H9 (cell line): ENCODE measurements around the gene GAGE10. TPM values are rescaled to one million over a fixed set of nuclear protein-coding genes. Genes with fewer than 3 reads are reported as not detected.

ENCODE experiments used
- DNase-seq: peaks from one replicate; pipeline ENCODE4 v3.0.0-alpha.2; 2017
- H2AFZ ChIP-seq: one replicate; pipeline ENCODE4 v1.6.1; 2013; ENCODE audit warnings: mild to moderate bottlenecking, low read length, control low read depth, moderate library complexity
- H2AK5ac ChIP-seq: 2 replicates; pipeline ENCODE4 v1.6.1; 2013; ENCODE audit warnings: low read length, control low read depth, mixed read lengths; ENCODE audit not compliant: insufficient read length
- H2BK120ac ChIP-seq: one replicate; pipeline ENCODE4 v1.6.1; 2013; ENCODE audit warnings: low read depth, mild to moderate bottlenecking, low read length, control low read depth, inconsistent platforms; ENCODE audit not compliant: poor library complexity, severe bottlenecking
- H2BK12ac ChIP-seq: 2 replicates; pipeline ENCODE4 v1.6.1; 2013; ENCODE audit warnings: low read length, control low read depth, mixed read lengths, low read depth; ENCODE audit not compliant: insufficient read length
- H2BK15ac ChIP-seq: 2 replicates; pipeline ENCODE4 v1.6.1; 2013; ENCODE audit warnings: low read depth, low read length, control low read depth
- H2BK20ac ChIP-seq: one replicate; pipeline ENCODE4 v1.6.1; 2013; ENCODE audit warnings: low read depth, mild to moderate bottlenecking, low read length, control low read depth, inconsistent platforms; ENCODE audit not compliant: poor library complexity, severe bottlenecking
- H2BK5ac ChIP-seq: 2 replicates; pipeline ENCODE4 v1.6.1; 2013; ENCODE audit warnings: low read length, control low read depth, mixed read lengths; ENCODE audit not compliant: insufficient read length
- H3K14ac ChIP-seq: 2 replicates; pipeline ENCODE4 v1.6.1; 2013; ENCODE audit warnings: low read length, control low read depth; ENCODE audit not compliant: insufficient read depth
- H3K18ac ChIP-seq: 2 replicates; pipeline ENCODE4 v1.6.1; 2013; ENCODE audit warnings: low read depth, mild to moderate bottlenecking, mixed read lengths, low read length, control low read depth; ENCODE audit not compliant: insufficient read length
- H3K23ac ChIP-seq: 2 replicates; pipeline ENCODE4 v1.6.1; 2013; ENCODE audit warnings: low read length, control low read depth, mixed read lengths, low read depth; ENCODE audit not compliant: insufficient read length
- H3K23me2 ChIP-seq: 2 replicates; pipeline ENCODE4 v1.6.1; 2013; ENCODE audit warnings: low read depth, mild to moderate bottlenecking, mixed read lengths, low read length, control low read depth; ENCODE audit not compliant: insufficient read length, poor library complexity, severe bottlenecking
- H3K27ac ChIP-seq: 2 replicates; pipeline ENCODE4 v1.5.1; 2013; ENCODE audit warnings: low read length, control low read depth, mixed read lengths, low read depth; ENCODE audit not compliant: insufficient read length
- H3K27me3 ChIP-seq: 2 replicates; pipeline ENCODE4 v1.6.1; 2013; ENCODE audit warnings: low read length, control low read depth, inconsistent platforms; ENCODE audit not compliant: insufficient read depth
- H3K4ac ChIP-seq: 2 replicates; pipeline ENCODE4 v1.6.1; 2013; ENCODE audit warnings: low read depth, mild to moderate bottlenecking, control low read depth, inconsistent platforms, low read length, moderate library complexity
- H3K4me1 ChIP-seq: 2 replicates; pipeline ENCODE4 v1.6.1; 2013; ENCODE audit warnings: low read length, control low read depth, inconsistent platforms; ENCODE audit not compliant: insufficient read depth
- H3K4me2 ChIP-seq: 2 replicates; pipeline ENCODE4 v1.6.1; 2013; ENCODE audit warnings: low read length, control low read depth, mixed read lengths; ENCODE audit not compliant: insufficient read length, insufficient read depth
- H3K56ac ChIP-seq: 2 replicates; pipeline ENCODE4 v1.6.1; 2013; ENCODE audit warnings: low read depth, mild to moderate bottlenecking, mixed read lengths, low read length, control low read depth; ENCODE audit not compliant: insufficient read length
- H3K79me1 ChIP-seq: 2 replicates; pipeline ENCODE4 v1.6.1; 2013; ENCODE audit warnings: low read depth, mild to moderate bottlenecking, moderate library complexity, low read length, control low read depth, inconsistent platforms; ENCODE audit not compliant: insufficient read depth, poor library complexity, severe bottlenecking
- H3K79me2 ChIP-seq: 2 replicates; pipeline ENCODE4 v1.6.1; 2013; ENCODE audit warnings: low read length, control low read depth, inconsistent platforms; ENCODE audit not compliant: insufficient read depth
- H3K9ac ChIP-seq: 2 replicates; pipeline ENCODE4 v1.6.1; 2013; ENCODE audit warnings: low read length, control low read depth, mixed read lengths; ENCODE audit not compliant: insufficient read length; ENCODE audit errors: extremely low read depth
- H3K9me3 ChIP-seq: one replicate; pipeline ENCODE4 v1.6.1; 2013; ENCODE audit warnings: low read depth, low read length, inconsistent platforms; ENCODE audit not compliant: control insufficient read depth
- H3T11ph ChIP-seq: one replicate; pipeline ENCODE4 v1.6.1; 2013; ENCODE audit warnings: mild to moderate bottlenecking, low read length, control low read depth, inconsistent platforms
- H4K20me1 ChIP-seq: one replicate; pipeline ENCODE4 v1.6.1; 2013; ENCODE audit not compliant: control insufficient read depth, insufficient read length, insufficient read depth
- H4K5ac ChIP-seq: 2 replicates; pipeline ENCODE4 v1.6.1; 2013; ENCODE audit warnings: low read depth, mild to moderate bottlenecking, mixed read lengths, low read length, control low read depth; ENCODE audit not compliant: insufficient read length
- H4K8ac ChIP-seq: replicated peaks from 2 replicates; pipeline ENCODE4 v1.6.1; 2013; ENCODE audit warnings: low read length, control low read depth, mixed read lengths, low read depth; ENCODE audit not compliant: insufficient read length
- H4K91ac ChIP-seq: 2 replicates; pipeline ENCODE4 v1.6.1; 2013; ENCODE audit warnings: low read depth, mild to moderate bottlenecking, moderate library complexity, mixed read lengths, low read length, control low read depth; ENCODE audit not compliant: insufficient read length
- H3K27ac Mint-ChIP-seq, 3 experiments: 2 replicates in 2 of 3; 3 replicates in 1 of 3; pipeline ENCODE4 v1.8.0; 2020 to 2021; ENCODE audit warnings: mixed read lengths in 3 of 3, mild to moderate bottlenecking in 1 of 3, moderate library complexity in 1 of 3
- H3K27me3 Mint-ChIP-seq: 2 replicates; pipeline ENCODE4 v1.8.0; 2021; ENCODE audit warnings: low read depth, mild to moderate bottlenecking, moderate library complexity, mixed read lengths
- H3K36me3 Mint-ChIP-seq, 3 experiments: 2 replicates in 2 of 3; 3 replicates in 1 of 3; pipeline ENCODE4 v1.8.0; 2020 to 2021; ENCODE audit warnings: low read depth in 3 of 3, mixed read lengths in 3 of 3; ENCODE audit not compliant: insufficient read depth in 1 of 3
- H3K4me1 Mint-ChIP-seq, 2 experiments: 2 replicates each; pipeline ENCODE4 v1.8.0; 2020; ENCODE audit warnings: mixed read lengths in 2 of 2
- H3K4me3 Mint-ChIP-seq, 2 experiments: 2 replicates in 1 of 2; 3 replicates in 1 of 2; pipeline ENCODE4 v1.8.0; 2020 to 2021; ENCODE audit warnings: mild to moderate bottlenecking in 2 of 2, mixed read lengths in 2 of 2, moderate library complexity in 1 of 2
- H3K9me3 Mint-ChIP-seq, 2 experiments: 2 replicates in 1 of 2; 3 replicates in 1 of 2; pipeline ENCODE4 v1.8.0; 2020; ENCODE audit warnings: mild to moderate bottlenecking in 2 of 2, mixed read lengths in 2 of 2, moderate library complexity in 1 of 2
- CTCF ChIP-seq: fragments of 200-600 bp; sonication (generic); conservative IDR thresholded peaks from 3 replicates; pipeline ENCODE4 v1.8.0; 2021; ENCODE audit warnings: antibody characterized with exemption, mild to moderate bottlenecking
- WGBS: extraction: QIAGEN DNeasy Blood & Tissue Kit; methylation state at CpG from one replicate; pipeline ENCODE4 v1.1.7; 2013; ENCODE audit warnings: missing lambda C conversion rate, low lambda C conversion rate, mixed read lengths; ENCODE audit not compliant: insufficient read length; ENCODE audit errors: extremely low coverage; 5-methylcytosine and 5-hydroxymethylcytosine counted together
- total RNA-seq: library from RNA; stranded (reverse); gene quantifications from 2 replicates; pipeline ENCODE4 v1.2.1, GENCODE V29; 2021

GAGE10 gene
- total RNA-seq, 1 experiment from 2014 or later = not detected

- H2BK5ac ChIP-seq = no peak overlapping the region
- H3K79me1 ChIP-seq = no peaks in the 10 kb centered on the region
- no peak overlapping the region for H2AFZ ChIP-seq
- no peak overlapping the region for H3K56ac ChIP-seq
- H3K23me2 ChIP-seq = no peaks in the 10 kb centered on the region
- H2BK120ac ChIP-seq = no peak overlapping the region
- H3K9ac ChIP-seq = no peak overlapping the region
- no peak overlapping the region for H2BK15ac ChIP-seq
- H3K9me3 ChIP-seq = peaks cover 28% of the 10 kb centered on the region
- no peak overlapping the region for H4K91ac ChIP-seq
- H3K4me1 Mint-ChIP-seq = peaks cover 5 to 6% of the 10 kb centered on the region in 2 experiments
- H3K14ac ChIP-seq = no peak overlapping the region
- H3K23ac ChIP-seq = no peak overlapping the region
- no peak overlapping the region for H3K27ac ChIP-seq
- no peaks in the 10 kb centered on the region for H4K20me1 ChIP-seq
- H3K36me3 Mint-ChIP-seq = peaks cover 0 to 2% (median 1%) of the 10 kb centered on the region in 3 experiments; a peak in 5 of 7 replicates
- no peak for DNase-seq
- no CpG with 5 or more reads among the region's 7 CpGs for WGBS
- H3K27ac Mint-ChIP-seq = no peak overlapping the region
- no peaks in the 10 kb centered on the region for H3K4me1 ChIP-seq
- H4K8ac ChIP-seq = no peak overlapping the region
- H3K4me2 ChIP-seq = no peak overlapping the region
- peaks cover 52 to 76% of the 10 kb centered on the region in 2 experiments for H3K9me3 Mint-ChIP-seq
- no peak for TF ChIP-seq CTCF
- no peak overlapping the region for H2BK12ac ChIP-seq
- no peak overlapping the region for H3T11ph ChIP-seq
- H4K5ac ChIP-seq = no peak overlapping the region
- no peak overlapping the region for H3K4ac ChIP-seq
- no peak overlapping the region for H2AK5ac ChIP-seq
- no peak overlapping the region for H3K4me3 Mint-ChIP-seq
- no peak overlapping the region for H3K18ac ChIP-seq
- H3K27me3 ChIP-seq = no peaks in the 10 kb centered on the region
- H3K27me3 Mint-ChIP-seq = peaks cover 2% of the 10 kb centered on the region
- no peaks in the 10 kb centered on the region for H3K79me2 ChIP-seq
- no peak overlapping the region for H2BK20ac ChIP-seq
These were observed 13.2 kb upstream of the GAGE10 start for GRCh38 chrX:49290215-49290614.
